Liver (tissue), 9 donors: ENCODE data around the gene HP. TPM values are rescaled to one million over a fixed set of nuclear protein-coding genes. Genes with fewer than 3 reads are reported as not detected.

ENCODE experiments used
- DNase-seq: peaks from one replicate; pipeline ENCODE4 v3.0.0-alpha.2; 2017; ENCODE audit warnings: low spot score
- H3K27ac ChIP-seq, 2 donors: one replicate each; pipeline ENCODE4 v1.7.0; 2013; ENCODE audit warnings: inconsistent platforms in 2 of 2, low read length in 2 of 2, control low read depth in 1 of 2, low read depth in 1 of 2, mild to moderate bottlenecking in 1 of 2
- H3K27me3 ChIP-seq, 4 donors: one replicate each; pipeline versions ENCODE4 v1.6.1 to v1.7.0; 2013; ENCODE audit warnings: low read length in 3 of 4, inconsistent platforms in 1 of 4, mild to moderate bottlenecking in 1 of 4, moderate library complexity in 1 of 4; ENCODE audit not compliant: control insufficient read depth in 4 of 4, insufficient read depth in 4 of 4
- H3K36me3 ChIP-seq, 4 donors: one replicate each; pipeline versions ENCODE4 v1.6.1 to v1.7.0; 2013; ENCODE audit warnings: low read length in 3 of 4, mild to moderate bottlenecking in 3 of 4, low read depth in 1 of 4, moderate library complexity in 1 of 4; ENCODE audit not compliant: control insufficient read depth in 4 of 4, insufficient read depth in 3 of 4
- H3K4me1 ChIP-seq, 4 donors: one replicate each; pipeline versions ENCODE4 v1.6.1 to v1.7.0; 2013; ENCODE audit warnings: low read length in 3 of 4, mild to moderate bottlenecking in 3 of 4, moderate library complexity in 1 of 4; ENCODE audit not compliant: control insufficient read depth in 4 of 4, insufficient read depth in 4 of 4
- H3K4me3 ChIP-seq, 3 donors: one replicate each; pipeline versions ENCODE4 v1.6.1 to v1.7.0; 2013; ENCODE audit warnings: low read length in 3 of 3, control low read depth in 1 of 3, low read depth in 1 of 3, mild to moderate bottlenecking in 1 of 3
- H3K9ac ChIP-seq, 2 donors: one replicate each; pipeline ENCODE4 v1.7.0; 2013; ENCODE audit warnings: low read length in 2 of 2, mild to moderate bottlenecking in 2 of 2, moderate library complexity in 2 of 2, control low read depth in 1 of 2, low read depth in 1 of 2
- H3K9me3 ChIP-seq, 4 donors: one replicate each; pipeline versions ENCODE4 v1.6.1 to v1.7.0; 2013; ENCODE audit warnings: low read length in 3 of 4; ENCODE audit not compliant: control insufficient read depth in 4 of 4
- CTCF ChIP-seq: fragments of 150-350 bp; IDR thresholded peaks from 2 replicates; pipeline ENCODE4 v1.5.1; 2017; ENCODE audit warnings: improper control_type of control experiment, low read depth, low read length; ENCODE audit not compliant: missing input control
- EGR1 ChIP-seq, 2 donors: IDR thresholded peaks; 2 replicates each; pipeline ENCODE4 v1.6.1; 2016 to 2018; ENCODE audit warnings: antibody characterized with exemption in 2 of 2, low read depth in 2 of 2
- FOXA1 ChIP-seq: IDR thresholded peaks from 2 replicates; pipeline ENCODE4 v1.6.1; 2016; ENCODE audit warnings: antibody characterized with exemption
- FOXA2 ChIP-seq: IDR thresholded peaks from 2 replicates; pipeline ENCODE4 v1.6.1; 2016; ENCODE audit warnings: antibody characterized with exemption
- GABPA ChIP-seq, 2 donors: IDR thresholded peaks in 1 of 2; conservative IDR thresholded peaks in 1 of 2; 2 replicates each; pipeline ENCODE4 v1.6.1; 2016; ENCODE audit warnings: antibody characterized with exemption in 2 of 2, mild to moderate bottlenecking in 1 of 2, moderate library complexity in 1 of 2
- HNF4G ChIP-seq: IDR thresholded peaks from 2 replicates; pipeline ENCODE4 v1.6.1; 2016; ENCODE audit warnings: antibody characterized with exemption
- JUND ChIP-seq, 2 donors: IDR thresholded peaks; 2 replicates each; pipeline ENCODE4 v1.6.1; 2016; ENCODE audit warnings: antibody characterized with exemption in 2 of 2
- NR2F2 ChIP-seq: IDR thresholded peaks from 2 replicates; pipeline ENCODE4 v1.6.1; 2016; ENCODE audit warnings: antibody characterized with exemption
- REST ChIP-seq: IDR thresholded peaks from 2 replicates; pipeline ENCODE4 v1.6.1; 2016; ENCODE audit warnings: antibody characterized with exemption, mild to moderate bottlenecking
- SP1 ChIP-seq: IDR thresholded peaks from 2 replicates; pipeline ENCODE4 v1.6.1; 2018; ENCODE audit warnings: antibody characterized with exemption, mild to moderate bottlenecking
- TAF1 ChIP-seq: conservative IDR thresholded peaks from 2 replicates; pipeline ENCODE4 v1.6.1; 2016; ENCODE audit warnings: antibody characterized with exemption, mild to moderate bottlenecking
- YY1 ChIP-seq: IDR thresholded peaks from 2 replicates; pipeline ENCODE4 v1.6.1; 2016; ENCODE audit warnings: antibody characterized with exemption, mild to moderate bottlenecking
- WGBS: extraction: QIAGEN DNeasy Blood & Tissue Kit; methylation state at CpG from one replicate; pipeline ENCODE4 v1.1.7; 2013; 5-methylcytosine and 5-hydroxymethylcytosine counted together
- polyA plus RNA-seq, 2 donors: library from polyadenylated mRNA; stranded (reverse) in 1 of 2; unstranded in 1 of 2; fragments of 200-250 nt in 1 of 2; fragments of >200 nt in 1 of 2; fragmentation: Nextera tagmentation in 1 of 2; extraction: Ambion mirVana in 1 of 2; gene quantifications; one replicate each; pipeline versions ENCODE4 v1.2.1 to v1.2.3, GENCODE V29; 2013 to 2015
- total RNA-seq, 2 donors: library from RNA; depleted of rRNA; stranded (reverse); fragments of >200 nt; gene quantifications; one replicate each; pipeline ENCODE4 v1.2.3, GENCODE V29; 2014
- TF ChIP-seq, protein P1 (sequence below): IDR thresholded peaks from 2 replicates; pipeline ENCODE4 v1.6.1; 2016; ENCODE audit warnings: antibody characterized with exemption
- TF ChIP-seq, protein P2 (sequence below): IDR thresholded peaks from 2 replicates; pipeline ENCODE4 v1.6.1; 2016; ENCODE audit warnings: antibody characterized with exemption
- TF ChIP-seq, protein P3 (sequence below): IDR thresholded peaks from 2 replicates; pipeline ENCODE4 v1.6.1; 2016; ENCODE audit warnings: antibody characterized with exemption
- donor health status: healthy.
- donor health status: healthy.
- donor health status: healthy.
- donor health status: healthy.
- donor health status: healthy.

The HP gene
- total and polyA plus RNA-seq, 4 donors, result 13,922 to 117,679 (median 53,485) TPM

GRCh38 chr16:72027669-72028378, 26.5 kb upstream of the HP start (continued):
- no peak for TF ChIP-seq TAF1
- no peak for TF ChIP-seq HNF4G
- TF ChIP-seq, protein P1, sequence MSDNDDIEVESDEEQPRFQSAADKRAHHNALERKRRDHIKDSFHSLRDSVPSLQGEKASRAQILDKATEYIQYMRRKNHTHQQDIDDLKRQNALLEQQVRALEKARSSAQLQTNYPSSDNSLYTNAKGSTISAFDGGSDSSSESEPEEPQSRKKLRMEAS, result peak; percentile 80
- TF ChIP-seq YY1, result peak; percentile 87

DNA sequence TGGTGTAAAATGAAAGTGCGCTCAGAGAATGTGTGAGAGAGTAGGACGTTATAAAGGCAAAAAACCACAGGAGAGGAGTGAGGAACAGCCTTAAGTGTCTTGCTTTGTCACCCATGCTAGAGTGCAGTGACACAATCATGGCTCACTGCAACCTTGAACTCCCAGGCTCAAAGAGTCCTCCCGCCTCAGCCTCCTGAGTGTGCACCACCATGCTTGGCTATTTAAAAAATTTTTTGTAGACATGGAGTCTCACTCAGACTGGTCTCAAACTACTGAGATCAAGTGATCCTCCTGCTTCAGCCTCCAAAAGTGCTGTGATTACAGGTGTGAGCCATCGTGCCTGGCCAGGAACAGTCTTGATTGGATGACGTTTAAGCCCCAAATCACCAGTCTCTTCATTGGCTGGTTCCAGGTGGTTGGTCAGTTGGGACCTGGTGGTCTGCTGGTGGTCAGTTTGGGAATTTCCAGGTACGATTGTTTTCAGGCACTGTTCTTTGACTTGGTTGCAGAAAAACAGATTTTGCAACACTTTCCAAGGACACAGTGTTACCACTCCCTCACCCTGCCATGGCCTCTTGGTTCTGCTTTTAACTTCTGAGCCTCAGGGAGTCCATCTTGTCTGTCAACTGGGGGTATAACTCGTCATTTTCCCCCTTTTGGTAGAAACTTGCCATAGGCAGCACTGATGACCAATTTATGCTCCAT, 24.6 kb upstream of the HP start:
- peak; percentile 49 for TF ChIP-seq YY1
- TF ChIP-seq SP1, result no peak
- TF ChIP-seq FOXA2, result no peak
- Histone ChIP-seq H3K4me3 (no peak overlapping the region), H3K4me1 (peaks cover 11 to 42% (median 26%) of the 10 kb centered on the region in 4 donors), H3K27ac (peak overlapping the region in 1 of 2 donors; percentile 63), H3K27me3 (no peaks in the 10 kb centered on the region), H3K36me3 (peaks cover 0 to 25% (median 10%) of the 10 kb centered on the region in 4 donors), H3K9me3 (no peaks in the 10 kb centered on the region), H3K9ac (no peak overlapping the region)
- no peak for DNase-seq
- WGBS, result 85% methylated on average over 7 of the region's 7 CpGs

DNA sequence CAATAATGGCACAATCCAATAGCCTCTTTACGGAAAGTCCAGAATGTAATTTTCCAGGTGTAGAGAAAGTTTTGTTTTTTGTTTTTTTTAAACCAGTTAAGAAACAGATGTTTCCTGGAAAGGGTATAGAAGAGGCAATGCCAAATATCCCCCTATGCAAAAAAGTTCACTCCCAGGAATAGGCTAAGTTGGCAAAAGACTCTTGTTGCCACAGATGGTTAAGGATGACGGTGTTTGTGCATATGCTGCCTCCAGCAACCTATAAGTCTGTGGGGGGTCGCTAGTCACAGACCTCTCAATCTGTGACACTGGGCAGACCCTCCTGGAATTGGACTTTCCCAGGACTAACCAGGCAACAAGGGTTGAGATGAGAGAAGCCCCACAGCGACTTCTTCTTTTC, 20.9 kb upstream of the HP start:
- TF ChIP-seq FOXA1 (no peak), GABPA (IDR thresholded peaks at IDR 0.05 in 1 of 2, conservative IDR thresholded peaks at IDR 0.05 in 1 of 2) (no peak)
- peaks cover under 1 to 16% (median 6%) of the 10 kb centered on the region in 4 donors for H3K4me1 ChIP-seq
- H3K36me3 ChIP-seq, result peaks cover 2 to 19% (median 6%) of the 10 kb centered on the region in 4 donors
- H3K9me3 ChIP-seq, result no peaks in the 10 kb centered on the region
- H3K27ac ChIP-seq, result no peak overlapping the region
- no peaks in the 10 kb centered on the region for H3K27me3 ChIP-seq
- no peak for DNase-seq
- no peak overlapping the region for H3K4me3 ChIP-seq
- 93% methylated on average over 4 of the region's 4 CpGs for WGBS
- no peak overlapping the region for H3K9ac ChIP-seq

- no peaks in the 10 kb centered on the region for H3K9me3 ChIP-seq
Observed at GRCh38 chr16:72036098-72036497, 18.2 kb upstream of the HP start.

More at GRCh38 chr16:72036098-72036497, 18.2 kb upstream of the HP start:
- peaks cover 2 to 10% (median 3%) of the 10 kb centered on the region in 4 donors for H3K36me3 ChIP-seq
- TF ChIP-seq YY1 (no peak), JUND (IDR thresholded peaks at IDR 0.05) (no peak), FOXA2 (no peak), CTCF (no peak), GABPA (IDR thresholded peaks at IDR 0.05 in 1 of 2, conservative IDR thresholded peaks at IDR 0.05 in 1 of 2) (no peak), HNF4G (no peak), NR2F2 (no peak), SP1 (no peak), EGR1 (IDR thresholded peaks at IDR 0.05; ENCODE audit: low read depth in 2 of 2) (no peak), REST (no peak)
- TF ChIP-seq, protein P1, result no peak
- TF ChIP-seq, protein P2, sequence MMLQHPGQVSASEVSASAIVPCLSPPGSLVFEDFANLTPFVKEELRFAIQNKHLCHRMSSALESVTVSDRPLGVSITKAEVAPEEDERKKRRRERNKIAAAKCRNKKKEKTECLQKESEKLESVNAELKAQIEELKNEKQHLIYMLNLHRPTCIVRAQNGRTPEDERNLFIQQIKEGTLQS, result no peak
- TF ChIP-seq, protein P3, sequence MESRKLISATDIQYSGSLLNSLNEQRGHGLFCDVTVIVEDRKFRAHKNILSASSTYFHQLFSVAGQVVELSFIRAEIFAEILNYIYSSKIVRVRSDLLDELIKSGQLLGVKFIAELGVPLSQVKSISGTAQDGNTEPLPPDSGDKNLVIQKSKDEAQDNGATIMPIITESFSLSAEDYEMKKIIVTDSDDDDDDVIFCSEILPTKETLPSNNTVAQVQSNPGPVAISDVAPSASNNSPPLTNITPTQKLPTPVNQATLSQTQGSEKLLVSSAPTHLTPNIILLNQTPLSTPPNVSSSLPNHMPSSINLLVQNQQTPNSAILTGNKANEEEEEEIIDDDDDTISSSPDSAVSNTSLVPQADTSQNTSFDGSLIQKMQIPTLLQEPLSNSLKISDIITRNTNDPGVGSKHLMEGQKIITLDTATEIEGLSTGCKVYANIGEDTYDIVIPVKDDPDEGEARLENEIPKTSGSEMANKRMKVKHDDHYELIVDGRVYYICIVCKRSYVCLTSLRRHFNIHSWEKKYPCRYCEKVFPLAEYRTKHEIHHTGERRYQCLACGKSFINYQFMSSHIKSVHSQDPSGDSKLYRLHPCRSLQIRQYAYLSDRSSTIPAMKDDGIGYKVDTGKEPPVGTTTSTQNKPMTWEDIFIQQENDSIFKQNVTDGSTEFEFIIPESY, result no peak
- 90% methylated on average over 5 of the region's 5 CpGs for WGBS
- no peak overlapping the region for H3K4me3 ChIP-seq
- no peak for DNase-seq
- H3K9ac ChIP-seq, result no peak overlapping the region
- peaks cover 0 to 3% (median 2%) of the 10 kb centered on the region in 4 donors for H3K4me1 ChIP-seq
- H3K27me3 ChIP-seq, result no peaks in the 10 kb centered on the region
- peak overlapping the region in 1 of 2 donors; percentile 50 for H3K27ac ChIP-seq
